ENCODE measurements around the gene ELK3. TPM values are rescaled to one million over a fixed set of nuclear protein-coding genes. Genes with fewer than 3 reads are reported as not detected.

The ELK3 gene
- total RNA-seq, 2 donors from 2014 or later: 4.9 to 8.0 TPM

- intact Hi-C loops (cut with DNase I): no loop called here
- Histone ChIP-seq H3K4me3 (no peak overlapping the region), H3K4me1 (peaks cover 9% of the 10 kb centered on the region), H3K36me3 (replicated peaks in 1 of 2; ENCODE audit: insufficient read depth in 1 of 2, low read depth in 2 of 2) (no peaks in the 10 kb centered on the region), H3K9me3 (no peaks in the 10 kb centered on the region), H3K27ac (peak overlapping the region in 3 of 4 donors; percentile 17 to 64 (median 31)), H3K27me3 (no peaks in the 10 kb centered on the region)
- ATAC-seq (no peak), DNase-seq (no peak)
- TF ChIP-seq CTCF (IDR thresholded peaks at IDR 0.05) (no peak), POLR2A (IDR thresholded peaks at IDR 0.05) (no peak)
- 37 to 38% methylated on average over 14 of the region's 14 CpGs for WGBS, 2 donors
Observed at GRCh38 chr12:96195845-96196451, 1.8 kb downstream of the ELK3 start.

GRCh38 chr12:96196781-96197180, 2.6 kb downstream of the ELK3 start:
- Histone ChIP-seq H3K36me3 (replicated peaks in 1 of 2; ENCODE audit: insufficient read depth in 1 of 2, low read depth in 2 of 2) (no peaks in the 10 kb centered on the region), H3K27me3 (no peaks in the 10 kb centered on the region), H3K27ac (peak overlapping the region in 2 of 4 donors; percentile 5 to 64), H3K4me3 (no peak overlapping the region), H3K4me1 (peaks cover 9% of the 10 kb centered on the region), H3K9me3 (no peaks in the 10 kb centered on the region)
- TF ChIP-seq CTCF (IDR thresholded peaks at IDR 0.05) (no peak), POLR2A (IDR thresholded peaks at IDR 0.05) (no peak)
- DNase-seq (no peak), ATAC-seq (no peak)
- WGBS, 2 donors: 76 to 88% methylated on average over 6 of the region's 6 CpGs
- intact Hi-C loops (cut with DNase I): no loop called here

- ATAC-seq: no peak
- Histone ChIP-seq H3K9me3 (no peaks in the 10 kb centered on the region), H3K36me3 (replicated peaks in 1 of 2; ENCODE audit: insufficient read depth in 1 of 2, low read depth in 2 of 2) (no peaks in the 10 kb centered on the region), H3K27ac (peak overlapping the region in 2 of 4 donors; percentile 53 to 62), H3K4me3 (no peak overlapping the region), H3K4me1 (peaks cover 9% of the 10 kb centered on the region), H3K27me3 (no peaks in the 10 kb centered on the region)
- no peak for DNase-seq
- intact Hi-C loops (cut with DNase I): no loop called here
- 23 to 38% methylated on average over 3 of the region's 3 CpGs for WGBS, 2 donors
- no peak for TF ChIP-seq CTCF (IDR thresholded peaks at IDR 0.05)
- TF ChIP-seq POLR2A (IDR thresholded peaks at IDR 0.05): no peak
Observed at GRCh38 chr12:96197503-96198272, 3.5 kb downstream of the ELK3 start.

- no peaks in the 10 kb centered on the region for H3K27me3 ChIP-seq
- no peak for ATAC-seq
- DNase-seq: no peak
Observed at GRCh38 chr12:96198965-96199364, 4.8 kb downstream of the ELK3 start.

More at GRCh38 chr12:96198965-96199364, 4.8 kb downstream of the ELK3 start:
- TF ChIP-seq POLR2A (IDR thresholded peaks at IDR 0.05) (no peak), CTCF (IDR thresholded peaks at IDR 0.05) (no peak)
- H3K4me3 ChIP-seq: no peak overlapping the region
- H3K27ac ChIP-seq: peak overlapping the region in 1 of 4 donors; percentile 53
- no peaks in the 10 kb centered on the region for H3K36me3 ChIP-seq (replicated peaks in 1 of 2; ENCODE audit: insufficient read depth in 1 of 2, low read depth in 2 of 2)
- peaks cover 3% of the 10 kb centered on the region for H3K4me1 ChIP-seq
- intact Hi-C loops (cut with DNase I): no loop called here
- no peaks in the 10 kb centered on the region for H3K9me3 ChIP-seq

Data from body of pancreas (tissue), 4 donors.